SK-N-SH (cell line): ENCODE measurements around the gene ARMC9. TPM values are rescaled to one million over a fixed set of nuclear protein-coding genes. Genes with fewer than 3 reads are reported as not detected.

Experiments
- CTCF ChIA-PET: fragments of 300-600, 350-600 bp; formaldehyde crosslinking; extraction: SDS; loops from one replicate; lab custom pipeline; 2021; lab: Yijun Ruan, JAX
- POLR2A ChIA-PET: fragments of 350-600 bp; sonication (Branson Sonifier 250); formaldehyde crosslinking; extraction: SDS; loops from one replicate; lab custom pipeline; 2020; ENCODE audit warnings: antibody characterized with exemption, inconsistent platforms; lab: Yijun Ruan, JAX
- DNase-seq: peaks from one replicate; pipeline ENCODE4 v3.0.0; 2012
- H2AFZ ChIP-seq: fragments of 200-600 bp; sonication (generic); 2 replicates; pipeline ENCODE4 v1.8.1; 2016; ENCODE audit warnings: antibody characterized with exemption, mild to moderate bottlenecking, low read depth
- H3F3A ChIP-seq: fragments of 200-600 bp; sonication (generic); replicated peaks from 2 replicates; pipeline ENCODE3; 2016; ENCODE audit warnings: antibody characterized with exemption, mild to moderate bottlenecking; ENCODE audit not compliant: insufficient read depth
- H3K27ac ChIP-seq, 2 experiments: fragments of 200-500 bp in 1 of 2; fragments of 200-600 bp in 1 of 2; sonication (Bioruptor generic) in 1 of 2; sonication (generic), shearing (Covaris generic) in 1 of 2; 2 replicates each; pipeline versions ENCODE4 v1.5.1 to v1.6.1; 2014 to 2016; ENCODE audit warnings: low read depth in 2 of 2, inconsistent platforms in 1 of 2, low read length in 1 of 2, mild to moderate bottlenecking in 1 of 2, mixed read lengths in 1 of 2
- H3K27me3 ChIP-seq: fragments of 200-600 bp; sonication (generic), shearing (Covaris generic); 2 replicates; pipeline ENCODE4 v1.6.1; 2016; ENCODE audit warnings: mixed run types; ENCODE audit not compliant: insufficient read depth
- H3K36me3 ChIP-seq, 2 experiments: fragments of 200-500 bp in 1 of 2; fragments of 200-600 bp in 1 of 2; sonication (Bioruptor generic) in 1 of 2; sonication (generic) in 1 of 2; replicated peaks in 1 of 2; 2 replicates each; pipeline versions ENCODE3 to v1.5.1; 2014 to 2016; ENCODE audit warnings: low read length in 1 of 2, mild to moderate bottlenecking in 1 of 2; ENCODE audit not compliant: insufficient read depth in 2 of 2, control insufficient read depth in 1 of 2
- H3K4me1 ChIP-seq, 2 experiments: fragments of 200-500 bp in 1 of 2; fragments of 200-600 bp in 1 of 2; sonication (Bioruptor generic) in 1 of 2; sonication (generic), shearing (Covaris generic) in 1 of 2; 2 replicates each; pipeline versions ENCODE4 v1.5.1 to v1.6.1; 2014 to 2016; ENCODE audit warnings: low read depth in 1 of 2, low read length in 1 of 2, mixed run types in 1 of 2; ENCODE audit not compliant: insufficient read depth in 2 of 2, control insufficient read depth in 1 of 2
- H3K4me2 ChIP-seq: fragments of 200-600 bp; sonication (generic), shearing (Covaris generic); 2 replicates; pipeline ENCODE4 v1.6.1; 2017; ENCODE audit warnings: mixed run types
- H3K4me3 ChIP-seq, 2 experiments: fragments of 200-500 bp in 1 of 2; fragments of 200-600 bp in 1 of 2; sonication (Bioruptor generic) in 1 of 2; sonication (generic), shearing (Covaris generic) in 1 of 2; 2 replicates each; pipeline versions ENCODE4 v1.5.1 to v1.8.1; 2014 to 2016; ENCODE audit warnings: low read depth in 2 of 2, inconsistent platforms in 1 of 2, low read length in 1 of 2, mild to moderate bottlenecking in 1 of 2, mixed read lengths in 1 of 2, moderate library complexity in 1 of 2
- H3K79me2 ChIP-seq: fragments of 200-600 bp; sonication (generic); 2 replicates; pipeline ENCODE4 v1.8.1; 2017; ENCODE audit warnings: mild to moderate bottlenecking; ENCODE audit not compliant: insufficient read depth
- H3K9ac ChIP-seq: fragments of 200-600 bp; sonication (generic); 2 replicates; pipeline ENCODE4 v1.6.1; 2017; ENCODE audit warnings: mixed run types
- H3K9me2 ChIP-seq: fragments of 200-600 bp; sonication (generic); 2 replicates; pipeline ENCODE4 v1.6.1; 2017; ENCODE audit warnings: mixed run types
- H3K9me3 ChIP-seq: fragments of 200-600 bp; sonication (generic); 2 replicates; pipeline ENCODE4 v1.6.1; 2017; ENCODE audit warnings: mixed run types, mild to moderate bottlenecking, moderate library complexity
- H4K20me1 ChIP-seq: fragments of 200-600 bp; sonication (generic); 2 replicates; pipeline ENCODE4 v1.6.1; 2017; ENCODE audit warnings: mild to moderate bottlenecking, mixed run types; ENCODE audit not compliant: insufficient read depth
- FOSL2 ChIP-seq: IDR thresholded peaks from 2 replicates; pipeline ENCODE4 v1.4.0; 2012; ENCODE audit warnings: low read depth, mild to moderate bottlenecking, moderate library complexity, borderline replicate concordance
- JUND ChIP-seq: IDR thresholded peaks from 2 replicates; pipeline ENCODE4 v1.4.0; 2012
- NFIC ChIP-seq: IDR thresholded peaks from 2 replicates; pipeline ENCODE4 v1.4.0; 2012; ENCODE audit warnings: borderline replicate concordance
- PBX3 ChIP-seq: IDR thresholded peaks from 2 replicates; pipeline ENCODE4; 2012
- RAD21 ChIP-seq: IDR thresholded peaks from 2 replicates; pipeline ENCODE4 v1.6.1; 2012; ENCODE audit warnings: mild to moderate bottlenecking, low read length
- RCOR1 ChIP-seq: fragments of 150-350 bp; IDR thresholded peaks from 2 replicates; pipeline ENCODE4 v1.6.1; 2017; ENCODE audit warnings: antibody characterized with exemption, low read length
- RFX5 ChIP-seq: IDR thresholded peaks from 2 replicates; pipeline ENCODE4 v1.6.1; 2012; ENCODE audit warnings: mild to moderate bottlenecking, improper control_type of control experiment, low read length
- RXRA ChIP-seq: IDR thresholded peaks from 2 replicates; pipeline ENCODE4 v1.4.0; 2012; ENCODE audit warnings: low read depth, mild to moderate bottlenecking, borderline replicate concordance
- SMC3 ChIP-seq: IDR thresholded peaks from 2 replicates; pipeline ENCODE4 v1.6.1; 2012; ENCODE audit warnings: low read depth, low read length, improper control_type of control experiment
- TAF1 ChIP-seq: IDR thresholded peaks from 2 replicates; pipeline ENCODE4 v1.6.1; 2012; ENCODE audit warnings: low read depth, mild to moderate bottlenecking, low read length, moderate library complexity, borderline replicate concordance
- USF1 ChIP-seq: IDR thresholded peaks from 2 replicates; pipeline ENCODE4 v1.4.0; 2012; ENCODE audit warnings: low read depth, borderline replicate concordance
- ZBTB33 ChIP-seq: IDR thresholded peaks from 2 replicates; pipeline ENCODE4 v1.4.0; 2012; ENCODE audit warnings: low read depth, borderline replicate concordance
- WGBS: methylation state at CpG from one replicate; pipeline ENCODE4 v1.1.6; 2017; ENCODE audit warnings: low lambda C conversion rate; 5-methylcytosine and 5-hydroxymethylcytosine counted together
- polyA plus RNA-seq, 3 experiments: library from polyadenylated mRNA; depleted of rRNA; stranded (reverse); fragments of >200 nt; gene quantifications; 2 replicates each; pipeline ENCODE4 v1.2.3, GENCODE V29; 2012
- TF ChIP-seq, protein P1 (sequence below): fragments of 150-350 bp; IDR thresholded peaks from 2 replicates; pipeline ENCODE4 v1.6.1; 2016; ENCODE audit warnings: mild to moderate bottlenecking, low read depth, low read length

The ARMC9 gene
- polyA plus RNA-seq, 1 of the 3 experiments (the other 2 are of a cell fraction) = 25.3 TPM

GRCh38 chr2:231185886-231186285 lies 12.5 kb upstream of the ARMC9 start (continued):
- TF ChIP-seq ZBTB33 (no peak), TAF1 (no peak), RCOR1 (no peak), NFIC (no peak), RFX5 (no peak), USF1 (no peak), FOSL2 (no peak), SMC3 (no peak), RAD21 (no peak), PBX3 (no peak), RXRA (no peak)

DNA sequence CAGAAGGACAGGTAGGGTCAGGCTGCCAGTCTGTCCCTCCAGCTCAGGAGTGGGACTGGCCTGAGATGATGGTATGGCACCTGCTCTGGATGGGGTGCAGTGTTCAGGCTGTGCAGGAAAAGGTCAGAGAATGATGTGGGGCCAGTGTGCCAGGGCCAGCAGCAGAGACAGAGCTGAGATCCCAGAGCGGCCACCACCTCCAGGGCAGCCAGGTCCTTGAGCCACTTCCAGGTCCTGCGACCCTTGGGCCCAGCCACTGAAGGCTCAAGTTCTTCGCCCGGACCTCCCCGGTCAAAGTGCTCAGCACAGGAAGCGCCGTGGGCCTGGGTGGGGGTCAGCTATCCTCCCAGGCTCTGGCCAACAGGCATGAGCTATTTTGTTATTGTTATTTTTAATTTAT lies 12.1 kb upstream of the ARMC9 start:
- TF ChIP-seq, protein P1, sequence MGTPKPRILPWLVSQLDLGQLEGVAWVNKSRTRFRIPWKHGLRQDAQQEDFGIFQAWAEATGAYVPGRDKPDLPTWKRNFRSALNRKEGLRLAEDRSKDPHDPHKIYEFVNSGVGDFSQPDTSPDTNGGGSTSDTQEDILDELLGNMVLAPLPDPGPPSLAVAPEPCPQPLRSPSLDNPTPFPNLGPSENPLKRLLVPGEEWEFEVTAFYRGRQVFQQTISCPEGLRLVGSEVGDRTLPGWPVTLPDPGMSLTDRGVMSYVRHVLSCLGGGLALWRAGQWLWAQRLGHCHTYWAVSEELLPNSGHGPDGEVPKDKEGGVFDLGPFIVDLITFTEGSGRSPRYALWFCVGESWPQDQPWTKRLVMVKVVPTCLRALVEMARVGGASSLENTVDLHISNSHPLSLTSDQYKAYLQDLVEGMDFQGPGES = no peak
- TF ChIP-seq JUND = no peak
- DNase-seq = no peak
- no peaks in the 10 kb centered on the region for H3K9me2 ChIP-seq
- H3K4me1 ChIP-seq = peaks cover 0 to 20% of the 10 kb centered on the region in 2 experiments; a peak in 1 of 4 replicates
- H3K27me3 ChIP-seq = no peaks in the 10 kb centered on the region
- no peaks in the 10 kb centered on the region for H3F3A ChIP-seq
- no peak overlapping the region for H3K4me3 ChIP-seq
- H3K4me2 ChIP-seq = no peak overlapping the region
- ChIA-PET POLR2A (no interaction called here), CTCF (interaction anchor here (1.1 to 3.8 kb wide), 2 partner anchors 82 kb away, joined by 3 to 20 read pairs; no protein-coding TSS in a partner anchor)
- H3K9me3 ChIP-seq = no peaks in the 10 kb centered on the region
- H3K27ac ChIP-seq = no peak overlapping the region
- H3K9ac ChIP-seq = no peak overlapping the region
- H3K36me3 ChIP-seq = no peaks in the 10 kb centered on the region
- H2AFZ ChIP-seq = no peak overlapping the region
- H4K20me1 ChIP-seq = no peaks in the 10 kb centered on the region
- H3K79me2 ChIP-seq = no peaks in the 10 kb centered on the region
- 100% methylated on average over 2 of the region's 7 CpGs for WGBS
